Glomerular endothelial cell (primary cell): ENCODE results near the gene DHFR. TPM values are rescaled to one million over a fixed set of nuclear protein-coding genes. Genes with fewer than 3 reads are reported as not detected.
"Not testable (repeated sequence)": the region's sequence is repeated elsewhere in the genome, so short reads cannot be mapped to it uniquely, and the experiment has no call there.

Experiments used
- DNase-seq: peaks from one replicate; pipeline ENCODE4 v3.0.0-alpha.2; 2011; ENCODE audit warnings: low read depth, low spot score; ENCODE audit errors: extremely low read depth
- total RNA-seq: library from RNA; depleted of rRNA; stranded (reverse); fragments of >200 nt; gene quantifications from 2 replicates; pipeline ENCODE4 v1.2.3, GENCODE V29; 2015

Gene DHFR
- total RNA-seq, 1 donor from 2014 or later = 18.0 TPM

- DNase-seq = no peak
Observed at GRCh38 chr5:80600943-80601693, 53.7 kb downstream of the DHFR start.

GRCh38 chr5:80597500-80597899 is 57.3 kb downstream of the DHFR start:
- no peak for DNase-seq

GRCh38 chr5:80594810-80595209 is 60.0 kb downstream of the DHFR start:
- DNase-seq = no peak

- no peak for DNase-seq
Observed at GRCh38 chr5:80592761-80593160, 62.0 kb downstream of the DHFR start.

- DNase-seq = no peak
Observed at GRCh38 chr5:80592105-80592504, 62.7 kb downstream of the DHFR start.

GRCh38 chr5:80591352-80591751 is 63.4 kb downstream of the DHFR start:
- DNase-seq = no peak

GRCh38 chr5:80590766-80591165 is 64.0 kb downstream of the DHFR start:
- no peak for DNase-seq

GRCh38 chr5:80588858-80589540 is 65.8 kb downstream of the DHFR start:
- no peak for DNase-seq

- DNase-seq = no peak
Observed at GRCh38 chr5:80584770-80585169, 70.0 kb downstream of the DHFR start.

- not testable (repeated sequence) for DNase-seq
Observed at GRCh38 chr5:80580291-80580690, 74.5 kb downstream of the DHFR start.

GRCh38 chr5:80579050-80579449 is 75.7 kb downstream of the DHFR start:
- DNase-seq = no peak

GRCh38 chr5:80577707-80578106 is 77.1 kb downstream of the DHFR start:
- no peak for DNase-seq

GRCh38 chr5:80576383-80576782 is 78.4 kb downstream of the DHFR start:
- DNase-seq = no peak

Other genes starting within 250 kb of the DHFR start
- 18.0 and 24.4 TPM in 2 replicates for gene ZFYVE16, start 246.9 kb downstream of the DHFR start, total RNA-seq
- gene FAM151B, start 166.9 kb downstream of the DHFR start, total RNA-seq = 1.3 and 3.8 TPM in 2 replicates
- 0.05 and 0.06 TPM in 2 replicates for gene ANKRD34B, start 84.7 kb downstream of the DHFR start, total RNA-seq
- gene MSH3, start 331 bp downstream of the DHFR start, total RNA-seq = 10.0 and 14.0 TPM in 2 replicates